Esophagus mucosa (tissue), 1 donor: ENCODE measurements around the gene CREB5. TPM values are rescaled to one million over a fixed set of nuclear protein-coding genes. Genes with fewer than 3 reads are reported as not detected.
"Not testable (repeated sequence)": the region's sequence is repeated elsewhere in the genome, so short reads cannot be mapped to it uniquely, and the experiment has no call there.

Experiments
- ATAC-seq: fragments of 200-7000 bp; cut with Tn5 transposase; one replicate; pipeline ENCODE4 v1.9.1; 2020
- total RNA-seq: library from RNA; stranded (reverse); gene quantifications from one replicate; pipeline ENCODE4 v1.2.4, GENCODE V29; 2023
- donor health status: DM: yes; HTN: yes; CAD: no.

The CREB5 gene
- total RNA-seq, 1 donor from 2014 or later: 2.5 TPM

GRCh38 chr7:28755255-28755654 lies 342.9 kb downstream of the CREB5 start:
- ATAC-seq: no peak

DNA sequence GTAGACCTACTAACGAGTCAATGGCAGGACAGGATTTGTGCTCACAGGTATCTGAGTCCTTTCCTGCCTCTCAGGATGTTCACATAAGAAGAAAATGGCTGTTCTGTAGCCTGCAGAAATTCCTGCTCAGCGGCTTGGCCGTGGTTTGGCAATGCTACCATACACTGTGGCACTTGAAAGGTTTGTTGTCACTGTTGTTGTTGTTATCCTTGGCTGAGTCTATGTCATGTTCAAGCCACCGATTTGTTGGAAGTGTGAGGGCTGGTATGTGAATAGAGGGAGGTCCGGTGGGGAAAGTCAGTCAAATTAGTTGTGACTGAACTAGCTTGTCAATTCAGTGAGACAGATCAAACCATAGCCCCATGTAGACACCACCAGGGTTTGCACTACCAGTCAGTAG lies 345.9 kb downstream of the CREB5 start:
- ATAC-seq: no peak

DNA sequence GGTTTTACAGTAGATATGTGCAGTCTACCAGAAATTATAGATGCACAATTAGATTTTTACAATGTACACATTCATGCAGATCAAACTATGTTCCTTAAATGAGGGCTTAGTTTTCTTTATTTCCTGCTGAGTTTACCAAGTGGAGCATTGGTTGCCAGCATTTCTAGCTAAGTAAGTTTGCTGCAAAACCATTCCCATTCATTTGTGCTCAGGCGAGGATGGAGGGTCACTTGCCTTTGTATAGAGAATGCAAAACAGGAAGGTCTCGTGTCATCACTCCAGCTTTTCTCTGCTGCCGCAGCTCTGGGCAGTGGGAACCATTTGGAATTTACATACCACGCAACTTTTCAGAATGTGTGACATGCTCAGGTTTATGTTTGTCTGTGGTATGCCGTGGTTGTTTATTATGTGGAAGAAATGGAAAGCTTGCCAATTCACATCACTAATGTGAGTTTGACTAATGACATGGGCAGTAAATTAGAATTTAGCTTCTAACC lies 347.2 kb downstream of the CREB5 start:
- ATAC-seq: no peak

DNA sequence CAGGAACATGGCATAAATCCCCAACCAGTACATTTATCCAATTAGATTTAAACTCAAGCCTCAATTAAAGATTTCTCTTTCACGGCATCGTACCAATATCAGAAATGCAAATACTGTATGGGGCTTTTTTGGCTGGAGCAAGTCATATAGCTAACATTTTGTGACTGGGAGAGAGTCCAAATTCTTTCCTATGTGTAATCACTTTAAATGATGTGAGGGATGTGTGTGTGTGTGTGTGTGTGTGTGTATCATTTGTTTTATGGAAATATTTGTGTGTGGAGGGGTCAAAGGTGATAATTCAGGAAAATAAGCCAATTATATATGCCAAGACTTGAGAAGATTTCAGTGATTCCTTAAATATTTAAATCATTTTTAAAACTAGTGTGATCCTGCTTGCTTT lies 349.2 kb downstream of the CREB5 start:
- ATAC-seq: no peak

DNA sequence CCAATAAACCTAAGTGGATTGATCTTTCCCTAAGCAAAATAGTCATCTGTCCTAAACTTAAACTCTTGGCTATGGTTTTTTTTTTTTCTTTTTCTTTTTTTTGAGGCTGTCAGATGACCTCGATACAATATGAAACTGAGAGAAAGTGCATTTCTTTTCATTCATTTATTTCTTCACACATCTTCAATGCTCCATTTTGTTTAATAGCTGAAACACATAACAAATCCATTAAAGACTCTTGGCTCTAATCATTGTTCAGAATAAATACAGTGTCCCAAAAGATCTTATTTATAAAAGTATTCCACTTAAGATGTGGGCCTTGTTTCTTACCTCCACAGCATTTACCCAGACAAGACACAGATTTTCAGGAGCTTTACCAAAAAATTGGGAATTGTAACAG lies 350.3 kb downstream of the CREB5 start:
- no peak for ATAC-seq

GRCh38 chr7:28766359-28766758 lies 354.0 kb downstream of the CREB5 start:
- no peak for ATAC-seq

DNA sequence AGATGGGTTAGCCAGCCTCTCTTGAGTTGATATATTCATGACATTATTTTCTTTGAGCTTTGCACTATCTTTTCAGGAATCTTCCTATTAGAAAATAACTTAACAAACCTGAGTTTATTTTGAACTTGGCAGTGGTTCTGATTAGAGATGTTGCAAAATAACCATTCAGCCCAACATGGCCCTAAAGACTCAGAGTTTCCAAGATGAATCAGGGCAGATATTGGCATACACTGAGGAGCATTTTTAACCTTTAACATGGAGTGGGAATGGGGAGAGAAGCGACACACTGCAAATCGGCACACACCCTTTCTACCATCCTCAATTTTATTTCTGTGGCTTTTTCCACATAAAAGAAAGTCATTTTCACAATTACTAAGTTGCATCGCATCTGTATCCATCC lies 355.0 kb downstream of the CREB5 start:
- ATAC-seq: no peak

GRCh38 chr7:28768577-28769147 lies 356.3 kb downstream of the CREB5 start:
- no peak for ATAC-seq

DNA sequence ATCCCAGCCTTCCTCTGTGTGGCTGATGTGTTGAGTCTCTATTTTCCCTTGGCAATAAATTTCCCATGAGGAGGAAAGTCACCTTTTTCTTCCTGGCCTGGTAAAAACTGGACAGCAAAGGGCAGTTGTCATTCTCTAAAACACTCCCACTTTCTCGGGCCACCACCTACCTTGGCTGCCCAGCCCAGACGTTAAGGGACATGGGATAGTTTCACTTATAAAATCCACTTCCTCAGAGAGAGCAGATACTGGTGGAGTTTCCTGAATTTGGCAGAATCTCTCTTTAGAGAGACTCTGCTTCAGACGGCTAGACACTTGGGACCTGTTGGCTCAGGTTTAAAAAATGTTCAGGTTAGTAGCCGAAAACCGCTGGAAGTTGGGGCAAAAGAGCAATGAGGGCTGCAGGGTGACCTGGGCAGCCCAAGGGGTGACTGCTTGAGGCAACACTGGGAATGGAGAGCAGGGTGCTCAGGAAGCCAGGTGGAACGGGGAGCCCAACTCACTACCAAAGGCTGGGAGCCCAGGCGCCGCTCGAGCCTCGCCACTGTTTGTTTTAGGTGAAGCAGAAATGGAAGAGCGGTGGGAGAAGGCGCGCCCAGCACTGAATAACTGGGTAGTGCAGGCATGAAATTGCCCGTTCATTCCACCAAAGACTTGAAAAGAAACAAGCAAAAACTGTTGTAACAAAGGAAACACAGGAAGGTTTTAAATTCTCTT lies 359.7 kb downstream of the CREB5 start:
- ATAC-seq: no peak

DNA sequence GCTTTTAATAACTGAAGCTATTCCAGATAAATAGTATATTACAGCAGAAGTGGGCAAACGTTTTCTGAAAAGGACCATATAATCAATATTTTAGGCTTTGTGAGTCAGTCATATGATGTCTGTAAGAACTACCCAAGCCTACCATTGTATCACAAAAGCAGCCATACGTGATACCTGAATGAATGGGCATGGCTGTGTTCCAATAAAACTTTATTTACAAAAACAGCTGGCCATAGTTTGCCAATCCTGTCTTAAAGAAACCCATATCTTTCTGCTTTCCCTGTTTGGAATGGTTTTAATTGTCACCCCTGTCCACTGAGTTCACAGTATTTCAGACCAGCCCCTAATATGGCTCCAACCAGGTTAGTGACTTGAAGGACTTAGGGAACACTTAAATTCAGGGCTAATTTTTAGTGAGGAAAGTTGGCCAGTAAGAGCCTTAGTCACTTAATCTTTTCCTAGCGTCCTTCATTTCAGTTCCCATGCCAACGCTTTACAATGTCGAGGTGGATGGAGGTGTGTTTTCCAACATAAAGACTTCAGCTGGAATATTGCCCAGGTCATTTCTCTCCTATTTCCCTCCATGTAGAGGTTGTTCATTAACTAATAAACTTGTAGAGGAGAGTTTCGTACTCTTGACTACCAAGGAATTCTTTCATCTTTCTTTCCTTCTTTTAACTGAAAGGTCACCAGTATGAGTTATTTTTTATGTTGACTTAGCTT lies 361.3 kb downstream of the CREB5 start:
- no peak for ATAC-seq

DNA sequence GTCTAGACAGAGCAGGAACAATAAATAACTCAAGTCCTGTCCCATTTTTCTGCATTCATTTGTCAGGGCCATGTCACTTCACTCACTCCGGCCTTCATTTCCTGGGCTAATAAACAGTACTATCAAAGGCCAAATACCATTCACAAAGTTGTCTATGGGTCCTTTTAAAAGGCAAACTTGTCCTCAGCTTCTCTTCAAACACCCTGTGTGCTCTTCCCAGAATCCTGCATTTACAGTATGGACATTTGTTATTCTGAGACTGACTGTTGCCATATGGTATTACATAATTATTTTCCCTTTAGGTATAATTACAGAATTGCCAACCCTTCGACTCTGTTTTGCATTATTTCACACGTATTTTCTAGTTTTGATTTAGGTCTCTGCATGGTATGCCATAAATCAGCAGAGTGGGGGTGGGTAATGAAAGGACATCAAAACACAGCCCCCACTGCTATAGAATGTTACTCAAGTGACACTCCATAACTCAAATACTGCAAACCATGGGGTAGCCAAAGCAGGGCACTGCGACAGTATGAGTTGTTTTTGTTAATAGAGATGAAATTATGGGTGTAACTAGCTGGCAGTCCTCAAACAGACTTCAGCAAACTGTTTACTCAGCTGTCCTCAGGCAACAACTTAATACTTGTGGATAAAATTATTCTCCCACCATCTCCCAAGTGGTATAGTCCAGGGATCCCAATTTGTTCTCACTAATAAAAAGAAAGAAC lies 362.1 kb downstream of the CREB5 start:
- ATAC-seq: no peak

- ATAC-seq: no peak
Measured at GRCh38 chr7:28776463-28777157, 364.3 kb downstream of the CREB5 start.

- no peak for ATAC-seq
Measured at GRCh38 chr7:28778786-28779185, 366.5 kb downstream of the CREB5 start.

- ATAC-seq: no peak
Measured at GRCh38 chr7:28779954-28780353, 367.6 kb downstream of the CREB5 start.

- no peak for ATAC-seq
Measured at GRCh38 chr7:28782362-28782761, 370.0 kb downstream of the CREB5 start.

DNA sequence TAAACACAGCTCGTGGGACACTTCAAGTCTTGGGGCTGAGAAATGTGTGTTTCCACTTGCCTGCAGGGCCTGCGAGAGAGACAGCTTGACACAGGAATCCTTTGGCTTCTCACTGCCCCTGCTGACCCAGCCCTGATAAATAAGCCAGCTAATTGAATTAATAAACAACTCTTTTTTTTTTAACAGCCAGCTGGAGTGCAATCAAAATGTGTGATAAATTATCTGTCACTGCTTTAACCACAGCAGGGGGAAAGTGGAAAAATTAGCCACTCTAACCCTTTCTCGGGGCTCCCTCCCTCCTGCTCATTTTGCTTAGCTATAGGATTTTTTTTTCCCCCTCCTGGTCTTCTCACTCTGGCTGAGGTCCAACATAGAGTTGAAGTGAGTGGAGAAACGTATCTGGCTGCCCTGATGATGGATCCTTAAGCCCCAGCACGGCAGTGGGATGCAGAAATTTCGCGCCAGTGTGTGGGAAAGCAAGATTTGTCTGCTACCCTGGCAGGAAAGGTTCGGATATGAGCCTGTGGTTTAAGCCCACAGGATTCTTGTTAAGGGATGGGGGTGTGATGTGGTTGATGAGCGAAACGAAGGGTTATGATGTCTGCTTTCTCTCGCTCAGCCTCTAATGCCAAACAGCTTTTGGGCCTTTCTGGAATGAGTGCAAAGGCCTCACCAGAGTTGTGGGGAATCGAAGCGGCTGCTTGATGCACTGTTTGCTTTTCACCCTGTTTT lies 372.0 kb downstream of the CREB5 start:
- ATAC-seq: no peak

DNA sequence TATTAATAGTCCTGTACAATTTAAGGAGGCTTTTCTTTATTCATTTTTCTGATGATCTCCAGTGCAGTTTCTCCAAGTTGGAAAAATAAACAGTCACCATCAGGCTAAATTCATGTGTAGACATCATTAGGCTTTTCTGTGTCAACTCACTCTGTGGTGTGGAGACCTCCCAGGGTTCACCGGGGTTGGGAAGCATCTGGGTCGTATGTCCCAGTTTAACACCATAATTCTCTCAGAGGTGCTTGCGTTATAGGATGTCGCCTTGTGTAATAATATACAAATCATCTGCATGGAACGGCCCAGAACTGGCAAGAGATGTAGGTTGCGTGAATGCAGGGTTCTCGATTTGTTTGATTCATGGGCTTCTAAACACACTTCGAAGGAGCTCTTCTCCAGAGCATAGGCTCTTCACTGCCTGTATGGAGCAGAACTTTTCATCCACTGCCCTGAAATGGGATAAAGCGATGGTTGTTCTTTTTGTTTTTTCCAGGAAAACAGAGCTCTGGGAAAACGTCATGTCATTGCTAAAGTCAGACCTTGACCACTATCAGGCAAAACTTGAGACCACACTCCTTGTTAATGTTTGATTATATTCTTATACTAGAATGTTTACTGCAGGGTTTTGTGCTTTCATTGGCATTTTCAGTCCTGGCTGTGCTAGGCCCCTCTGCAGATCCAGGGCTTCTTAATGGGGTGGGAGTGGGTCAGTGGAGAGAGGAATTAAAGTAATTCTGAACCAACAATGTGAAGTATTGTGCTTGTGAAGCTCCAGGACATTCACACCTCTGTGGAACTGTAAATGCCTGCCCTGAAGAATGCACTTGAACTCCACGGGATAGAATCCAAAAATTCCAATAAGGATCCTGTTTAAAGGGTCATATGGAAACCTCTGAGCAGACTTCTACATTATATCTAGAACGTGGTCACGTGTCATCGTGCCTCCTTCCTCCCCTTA lies 373.0 kb downstream of the CREB5 start:
- no peak for ATAC-seq

- ATAC-seq: not testable (repeated sequence)
Measured at GRCh38 chr7:28786156-28786555, 373.8 kb downstream of the CREB5 start.

DNA sequence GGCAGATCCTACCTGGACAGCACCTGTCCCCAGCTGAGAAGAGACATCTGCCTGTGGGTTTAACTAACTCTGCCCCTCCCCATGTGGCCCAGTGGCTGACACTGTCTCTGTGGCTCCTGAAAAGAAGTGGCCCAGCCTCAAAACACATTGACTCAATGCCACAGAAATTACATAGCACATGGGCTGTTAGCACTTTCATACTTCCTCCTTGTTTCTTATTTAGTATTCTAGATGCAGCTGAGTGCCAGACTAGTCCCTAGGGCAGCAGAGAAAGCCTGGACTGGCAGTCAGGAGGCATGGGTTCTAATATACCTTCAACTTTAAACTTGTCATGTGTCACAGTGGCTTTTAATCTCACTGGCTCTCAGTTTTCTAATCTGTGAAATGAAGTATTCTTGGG lies 374.8 kb downstream of the CREB5 start:
- no peak for ATAC-seq

GRCh38 chr7:28790467-28790866 lies 378.1 kb downstream of the CREB5 start:
- ATAC-seq: no peak

DNA sequence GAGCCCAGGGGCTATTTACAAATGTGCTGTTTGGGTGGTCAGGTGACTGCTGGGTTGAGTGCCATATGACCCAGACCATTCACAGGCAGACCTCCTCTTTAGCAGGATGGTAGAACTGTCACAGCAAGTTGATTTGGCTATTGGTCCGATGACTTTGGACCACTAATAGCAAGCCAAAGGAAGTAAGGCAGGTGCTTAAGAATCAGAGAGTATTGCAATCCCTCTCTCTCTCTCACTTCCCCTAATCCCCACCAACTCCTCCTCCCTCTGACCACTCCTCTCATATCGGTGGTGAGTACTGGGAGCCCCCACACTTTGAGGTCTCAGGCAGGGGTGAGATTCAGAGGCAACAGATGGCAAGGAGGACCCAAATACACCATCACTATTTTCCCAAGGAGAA lies 380.5 kb downstream of the CREB5 start:
- no peak for ATAC-seq
